PFSK-1 (cell line): ENCODE results near the gene PAPLN.

Experiments used
- FOXP2 ChIP-seq: optimal IDR thresholded peaks from 2 replicates; pipeline ENCODE3; 2011; ENCODE audit warnings: borderline replicate concordance, control low read depth, inconsistent platforms; ENCODE audit not compliant: insufficient read depth; ENCODE audit errors: extremely low read length, extremely low read depth
- POLR2AphosphoS5 ChIP-seq: IDR thresholded peaks from 2 replicates; pipeline ENCODE4 v1.6.1; 2012; ENCODE audit warnings: low read depth, mild to moderate bottlenecking, control low read depth, low read length, moderate library complexity
- SIN3A ChIP-seq: IDR thresholded peaks from 2 replicates; pipeline ENCODE4 v1.6.1; 2012; ENCODE audit warnings: mild to moderate bottlenecking, low read length, moderate library complexity, borderline replicate concordance; ENCODE audit not compliant: insufficient read depth
- TAF1 ChIP-seq: IDR thresholded peaks from 2 replicates; pipeline ENCODE4 v1.6.1; 2012; ENCODE audit warnings: low read length, control low read depth, borderline replicate concordance; ENCODE audit not compliant: insufficient read depth
- TF ChIP-seq, protein P1 (sequence below), 2 experiments: IDR thresholded peaks; 2 replicates each; pipeline versions ENCODE4 v1.6.1 to v1.8.0; 2011 to 2012; ENCODE audit warnings: low read depth in 2 of 2, low read length in 2 of 2, control low read depth in 1 of 2, inconsistent platforms in 1 of 2, mild to moderate bottlenecking in 1 of 2, moderate library complexity in 1 of 2; ENCODE audit not compliant: insufficient read depth in 1 of 2

DNA sequence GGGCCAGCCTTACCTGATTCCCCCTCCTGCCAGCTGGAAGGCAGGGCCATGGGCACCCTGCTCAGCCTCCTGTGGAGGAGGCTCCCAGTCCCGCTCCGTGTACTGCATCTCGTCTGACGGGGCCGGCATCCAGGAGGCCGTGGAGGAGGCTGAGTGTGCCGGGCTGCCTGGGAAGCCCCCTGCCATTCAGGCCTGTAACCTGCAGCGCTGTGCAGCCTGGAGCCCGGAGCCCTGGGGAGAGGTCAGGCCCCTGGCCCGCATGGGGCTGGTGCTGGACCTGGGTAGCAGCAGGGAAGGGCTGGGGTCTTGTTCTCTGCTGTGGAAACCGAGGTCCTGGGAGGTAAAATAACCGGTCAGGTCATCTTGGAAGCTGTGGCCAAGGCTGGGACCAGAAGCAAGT is 16.4 kb downstream of the PAPLN start:
- TF ChIP-seq POLR2AphosphoS5: no peak
- TF ChIP-seq TAF1: no peak
- TF ChIP-seq SIN3A: no peak
- TF ChIP-seq, protein P1, sequence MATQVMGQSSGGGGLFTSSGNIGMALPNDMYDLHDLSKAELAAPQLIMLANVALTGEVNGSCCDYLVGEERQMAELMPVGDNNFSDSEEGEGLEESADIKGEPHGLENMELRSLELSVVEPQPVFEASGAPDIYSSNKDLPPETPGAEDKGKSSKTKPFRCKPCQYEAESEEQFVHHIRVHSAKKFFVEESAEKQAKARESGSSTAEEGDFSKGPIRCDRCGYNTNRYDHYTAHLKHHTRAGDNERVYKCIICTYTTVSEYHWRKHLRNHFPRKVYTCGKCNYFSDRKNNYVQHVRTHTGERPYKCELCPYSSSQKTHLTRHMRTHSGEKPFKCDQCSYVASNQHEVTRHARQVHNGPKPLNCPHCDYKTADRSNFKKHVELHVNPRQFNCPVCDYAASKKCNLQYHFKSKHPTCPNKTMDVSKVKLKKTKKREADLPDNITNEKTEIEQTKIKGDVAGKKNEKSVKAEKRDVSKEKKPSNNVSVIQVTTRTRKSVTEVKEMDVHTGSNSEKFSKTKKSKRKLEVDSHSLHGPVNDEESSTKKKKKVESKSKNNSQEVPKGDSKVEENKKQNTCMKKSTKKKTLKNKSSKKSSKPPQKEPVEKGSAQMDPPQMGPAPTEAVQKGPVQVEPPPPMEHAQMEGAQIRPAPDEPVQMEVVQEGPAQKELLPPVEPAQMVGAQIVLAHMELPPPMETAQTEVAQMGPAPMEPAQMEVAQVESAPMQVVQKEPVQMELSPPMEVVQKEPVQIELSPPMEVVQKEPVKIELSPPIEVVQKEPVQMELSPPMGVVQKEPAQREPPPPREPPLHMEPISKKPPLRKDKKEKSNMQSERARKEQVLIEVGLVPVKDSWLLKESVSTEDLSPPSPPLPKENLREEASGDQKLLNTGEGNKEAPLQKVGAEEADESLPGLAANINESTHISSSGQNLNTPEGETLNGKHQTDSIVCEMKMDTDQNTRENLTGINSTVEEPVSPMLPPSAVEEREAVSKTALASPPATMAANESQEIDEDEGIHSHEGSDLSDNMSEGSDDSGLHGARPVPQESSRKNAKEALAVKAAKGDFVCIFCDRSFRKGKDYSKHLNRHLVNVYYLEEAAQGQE (IDR thresholded peaks at IDR 0.05; ENCODE audit: insufficient read depth in 1 of 2, low read depth in 2 of 2, low read length in 2 of 2): no peak
- TF ChIP-seq FOXP2: no peak
